Upper lobe of left lung (tissue), 6 donors: ENCODE results near the gene ZNF492. TPM values are rescaled to one million over a fixed set of nuclear protein-coding genes. Genes with fewer than 3 reads are reported as not detected.
"Not testable (repeated sequence)": the region's sequence is repeated elsewhere in the genome, so short reads cannot be mapped to it uniquely, and the experiment has no call there.

Source experiments
- ATAC-seq, 2 donors: fragments of 200-7000 bp; cut with Tn5 transposase; one replicate each; pipeline ENCODE4 v1.9.1; 2022; ENCODE audit warnings: mild to moderate bottlenecking in 2 of 2, moderate library complexity in 2 of 2; ENCODE audit not compliant: low FRiP score in 2 of 2
- DNase-seq, 2 donors: peaks; one replicate each; pipeline ENCODE4 v3.0.0-alpha.2; 2019 to 2020
- H3K27ac ChIP-seq, 4 donors: fragments of 200-600 bp; sonication (generic); one replicate each; pipeline ENCODE4 v1.5.1; 2016 to 2019
- H3K27me3 ChIP-seq, 4 donors: fragments of 200-600 bp; sonication (generic); one replicate each; pipeline ENCODE4 v1.5.1; 2017 to 2019
- H3K36me3 ChIP-seq, 4 donors: fragments of 200-600 bp; sonication (generic); one replicate each; pipeline ENCODE4 v1.5.1; 2016 to 2019
- H3K4me1 ChIP-seq, 4 donors: fragments of 200-600 bp; sonication (generic); one replicate each; pipeline ENCODE4 v1.5.1; 2018 to 2019
- H3K4me3 ChIP-seq, 4 donors: fragments of 200-600 bp; sonication (generic); one replicate each; pipeline ENCODE4 v1.5.1; 2017 to 2019; ENCODE audit warnings: mild to moderate bottlenecking in 2 of 4, moderate library complexity in 1 of 4
- H3K9me3 ChIP-seq, 4 donors: fragments of 200-600 bp; sonication (generic); one replicate each; pipeline ENCODE4 v1.5.1; 2018 to 2019
- CTCF ChIP-seq, 6 experiments: fragments of 450-650 bp in 4 of 6; fragments of 200-600 bp in 2 of 6; sonication (generic) in 2 of 6; IDR thresholded peaks; one replicate each; pipeline ENCODE4 v1.5.1; 2016 to 2019; ENCODE audit warnings: antibody characterized with exemption in 6 of 6
- EP300 ChIP-seq, 4 donors: sonication (generic); formaldehyde crosslinking; IDR thresholded peaks; one replicate each; pipeline ENCODE4 v1.5.1; 2017; ENCODE audit warnings: antibody characterized with exemption in 4 of 4, control low read depth in 2 of 4
- POLR2A ChIP-seq, 4 donors: fragments of 450-650 bp; IDR thresholded peaks; one replicate each; pipeline ENCODE4 v1.5.1; 2016 to 2017; ENCODE audit warnings: antibody characterized with exemption in 4 of 4, mild to moderate bottlenecking in 2 of 4
- POLR2AphosphoS5 ChIP-seq, 2 donors: sonication (generic); formaldehyde crosslinking; IDR thresholded peaks; one replicate each; pipeline ENCODE4 v1.5.1; 2017; ENCODE audit warnings: antibody characterized with exemption in 2 of 2
- WGBS, 2 donors: methylation state at CpG; one replicate each; pipeline ENCODE4 v1.1.5; 2017 to 2018; 5-methylcytosine and 5-hydroxymethylcytosine counted together
- total RNA-seq, 6 donors: library from RNA; depleted of rRNA in 4 of 6; stranded (reverse); fragments of >200 nt in 4 of 6; gene quantifications; one replicate each; pipeline versions ENCODE4 v1.1.0 to v1.2.1, GENCODE V29; 2016 to 2021
- donor health status: DM: no; HTN: no; CAD: no; lungs with moderate emphysema.
- donor health status: DM: no; HTN: yes; CAD: no; lungs with severe emphysema.

ZNF492 gene
- total RNA-seq, 6 donors from 2014 or later = 0.15 to 2.1 (median 0.40) TPM; not detected in 2

GRCh38 chr19:22608441-22608840 lies 25.7 kb upstream of the ZNF492 start:
- Histone ChIP-seq H3K9me3 (peaks cover 0 to 8% (median 0%) of the 10 kb centered on the region in 4 donors), H3K4me1 (no peaks in the 10 kb centered on the region), H3K27ac (no peak overlapping the region), H3K36me3 (no peaks in the 10 kb centered on the region), H3K27me3 (no peaks in the 10 kb centered on the region), H3K4me3 (no peak overlapping the region)
- no peak for DNase-seq
- no peak for TF ChIP-seq CTCF (IDR thresholded peaks at IDR 0.05)
- no peak for TF ChIP-seq POLR2AphosphoS5 (IDR thresholded peaks at IDR 0.05)
- WGBS, 2 donors = 87 to 89% methylated on average over 6 to 7 of the region's 7 CpGs
- no peak for ATAC-seq

GRCh38 chr19:22609630-22610029 lies 24.5 kb upstream of the ZNF492 start:
- Histone ChIP-seq H3K27ac (no peak overlapping the region), H3K36me3 (no peaks in the 10 kb centered on the region), H3K4me3 (no peak overlapping the region), H3K4me1 (no peaks in the 10 kb centered on the region), H3K9me3 (peaks cover 0 to 3% (median 0%) of the 10 kb centered on the region in 4 donors), H3K27me3 (no peaks in the 10 kb centered on the region)
- peak in 1 of 2 donors; percentile 6 for DNase-seq
- 68 to 75% methylated on average over 4 of the region's 4 CpGs for WGBS, 2 donors
- ATAC-seq = no peak
- TF ChIP-seq CTCF (IDR thresholded peaks at IDR 0.05) (no peak), POLR2A (IDR thresholded peaks at IDR 0.05) (no peak), POLR2AphosphoS5 (IDR thresholded peaks at IDR 0.05) (no peak), EP300 (IDR thresholded peaks at IDR 0.05) (no peak)

- Histone ChIP-seq H3K4me1 (no peaks in the 10 kb centered on the region), H3K9me3 (peaks cover 0 to 3% (median 0%) of the 10 kb centered on the region in 4 donors), H3K4me3 (no peak overlapping the region), H3K27me3 (no peaks in the 10 kb centered on the region), H3K27ac (no peak overlapping the region), H3K36me3 (no peaks in the 10 kb centered on the region)
- TF ChIP-seq CTCF (IDR thresholded peaks at IDR 0.05) (no peak), POLR2A (IDR thresholded peaks at IDR 0.05) (no peak), POLR2AphosphoS5 (IDR thresholded peaks at IDR 0.05) (no peak), EP300 (IDR thresholded peaks at IDR 0.05) (no peak)
- 39 to 55% methylated on average over 2 of the region's 2 CpGs for WGBS, 2 donors
- ATAC-seq (no peak), DNase-seq (no peak)
Measured at GRCh38 chr19:22610121-22610520, 24.0 kb upstream of the ZNF492 start.

- Histone ChIP-seq H3K4me1 (no peaks in the 10 kb centered on the region), H3K27ac (no peak overlapping the region), H3K36me3 (no peaks in the 10 kb centered on the region), H3K9me3 (peaks cover 0 to 13% (median 0%) of the 10 kb centered on the region in 4 donors), H3K4me3 (no peak overlapping the region), H3K27me3 (no peaks in the 10 kb centered on the region)
- TF ChIP-seq EP300 (IDR thresholded peaks at IDR 0.05) = no peak
- no peak for TF ChIP-seq CTCF (IDR thresholded peaks at IDR 0.05)
- no peak for TF ChIP-seq POLR2AphosphoS5 (IDR thresholded peaks at IDR 0.05)
- no peak for TF ChIP-seq POLR2A (IDR thresholded peaks at IDR 0.05)
- DNase-seq = no peak
- 56 to 85% methylated on average over 1 of the region's 1 CpG for WGBS, 2 donors
- no peak for ATAC-seq
Measured at GRCh38 chr19:22612316-22612715, 21.8 kb upstream of the ZNF492 start.

GRCh38 chr19:22616659-22617058 lies 17.5 kb upstream of the ZNF492 start:
- H3K27me3 ChIP-seq = peaks cover 0 to 4% (median 0%) of the 10 kb centered on the region in 4 donors
- H3K27ac ChIP-seq = no peak overlapping the region
- peaks cover 0 to 20% (median 3%) of the 10 kb centered on the region in 4 donors for H3K9me3 ChIP-seq
- 92 to 93% methylated on average over 9 to 12 of the region's 12 CpGs for WGBS, 2 donors
- no peak overlapping the region for H3K4me3 ChIP-seq
- H3K4me1 ChIP-seq = no peaks in the 10 kb centered on the region
- TF ChIP-seq EP300 (IDR thresholded peaks at IDR 0.05) (no peak), CTCF (IDR thresholded peaks at IDR 0.05) (no peak), POLR2AphosphoS5 (IDR thresholded peaks at IDR 0.05) (no peak), POLR2A (IDR thresholded peaks at IDR 0.05) (no peak)
- H3K36me3 ChIP-seq = no peaks in the 10 kb centered on the region
- DNase-seq (peak in 1 of 2 donors; percentile 15), ATAC-seq (no peak)

- WGBS, 2 donors = 82 to 95% methylated on average over 3 to 5 of the region's 7 CpGs
- not testable (repeated sequence) for ATAC-seq
Measured at GRCh38 chr19:22617181-22617580, 16.9 kb upstream of the ZNF492 start.

More at GRCh38 chr19:22617181-22617580, 16.9 kb upstream of the ZNF492 start:
- H3K36me3 ChIP-seq, H3K4me3 ChIP-seq, H3K27me3 ChIP-seq, H3K4me1 ChIP-seq, H3K27ac ChIP-seq: not testable (repeated sequence)
- peaks cover 0 to 20% (median 3%) of the 10 kb centered on the region in 4 donors for H3K9me3 ChIP-seq
- DNase-seq = peak in 1 of 2 donors; percentile 2
